WTC11 (cell line): ENCODE results near the gene AANAT. TPM values are rescaled to one million over a fixed set of nuclear protein-coding genes. Genes with fewer than 3 reads are reported as not detected.

ENCODE experiments used
- ATAC-seq: fragments of 200-7000 bp; cut with Tn5 transposase; 2 replicates; pipeline ENCODE4 v1.10.0; 2021; ENCODE audit warnings: mild to moderate bottlenecking, moderate library complexity
- CTCF ChIA-PET: fragments of 300-600 bp; sonication (Branson Sonifier 250); formaldehyde crosslinking; loops from one replicate; lab custom pipeline; 2021; ENCODE audit warnings: antibody characterized with exemption; lab: Charles Lee
- POLR2A ChIA-PET: fragments of 350-600 bp; sonication (Branson Sonifier 250); formaldehyde crosslinking; loops from one replicate; lab custom pipeline; 2021; ENCODE audit warnings: antibody characterized with exemption; lab: Charles Lee
- DNase-seq: peaks from one replicate; pipeline ENCODE4 v3.0.0; 2021; ENCODE audit warnings: low spot score
- H3K27ac Mint-ChIP-seq: 2 replicates; pipeline ENCODE4 v1.8.0; 2021; ENCODE audit warnings: mixed read lengths
- H3K27me3 Mint-ChIP-seq: 2 replicates; pipeline ENCODE4 v1.8.0; 2021; ENCODE audit warnings: low read depth, mild to moderate bottlenecking, moderate library complexity, mixed read lengths
- H3K36me3 Mint-ChIP-seq: 2 replicates; pipeline ENCODE4 v1.8.0; 2021; ENCODE audit warnings: mixed read lengths
- H3K4me1 Mint-ChIP-seq: 2 replicates; pipeline ENCODE4 v1.8.0; 2022; ENCODE audit warnings: mixed read lengths
- H3K4me3 Mint-ChIP-seq: 2 replicates; pipeline ENCODE4 v1.8.0; 2021; ENCODE audit warnings: mild to moderate bottlenecking, moderate library complexity, mixed read lengths
- H3K9me3 Mint-ChIP-seq: 2 replicates; pipeline ENCODE4 v1.8.0; 2021; ENCODE audit warnings: mixed read lengths
- CREB1 ChIP-seq: sonication (generic); formaldehyde crosslinking; IDR thresholded peaks from 2 replicates; pipeline ENCODE4 v1.8.0; 2023; ENCODE audit warnings: mild to moderate bottlenecking, missing genetic modification reagents
- E2F4 ChIP-seq: sonication (generic); formaldehyde crosslinking; IDR thresholded peaks from 2 replicates; pipeline ENCODE4 v1.8.1; 2022; ENCODE audit warnings: low read depth, mild to moderate bottlenecking, moderate library complexity, missing genetic modification reagents, borderline replicate concordance
- ELF4 ChIP-seq: sonication (generic); formaldehyde crosslinking; IDR thresholded peaks from 2 replicates; pipeline ENCODE4 v1.8.1; 2022; ENCODE audit warnings: low read depth, mild to moderate bottlenecking, moderate library complexity, missing genetic modification reagents
- ERG ChIP-seq: fragments of 250-450 bp; sonication (Bioruptor Pico); IDR thresholded peaks from 2 replicates; pipeline ENCODE4 v1.8.0; 2021; ENCODE audit warnings: mild to moderate bottlenecking
- ESRRA ChIP-seq: sonication (generic); formaldehyde crosslinking; IDR thresholded peaks from 2 replicates; pipeline ENCODE4 v1.8.1; 2022; ENCODE audit warnings: mild to moderate bottlenecking, missing genetic modification reagents, borderline replicate concordance
- FOXJ3 ChIP-seq: sonication (generic); formaldehyde crosslinking; IDR thresholded peaks from 2 replicates; pipeline ENCODE4 v1.9.0; 2021; ENCODE audit warnings: missing genetic modification reagents, mild to moderate bottlenecking, borderline replicate concordance
- FOXP1 ChIP-seq: sonication (generic); formaldehyde crosslinking; IDR thresholded peaks from 2 replicates; pipeline ENCODE4 v1.8.0; 2022; ENCODE audit warnings: missing genetic modification reagents, mild to moderate bottlenecking, moderate library complexity, borderline replicate concordance
- GABPB1 ChIP-seq: sonication (generic); formaldehyde crosslinking; IDR thresholded peaks from 2 replicates; pipeline ENCODE4 v1.8.1; 2023; ENCODE audit warnings: mild to moderate bottlenecking, missing genetic modification reagents
- IRF2 ChIP-seq: sonication (generic); formaldehyde crosslinking; IDR thresholded peaks from 2 replicates; pipeline ENCODE4 v1.8.0; 2022; ENCODE audit warnings: low read depth, missing genetic modification reagents, borderline replicate concordance
- JAZF1 ChIP-seq: fragments of 250-450 bp; sonication (Bioruptor Pico); IDR thresholded peaks from 2 replicates; pipeline ENCODE4 v1.9.0; 2021; ENCODE audit warnings: moderate library complexity, mild to moderate bottlenecking, inconsistent platforms
- MAX ChIP-seq: sonication (generic); formaldehyde crosslinking; IDR thresholded peaks from 2 replicates; pipeline ENCODE4 v1.8.0; 2022; ENCODE audit warnings: mild to moderate bottlenecking, missing genetic modification reagents
- RELA ChIP-seq: sonication (generic); formaldehyde crosslinking; IDR thresholded peaks from 2 replicates; pipeline ENCODE4 v1.8.1; 2022; ENCODE audit warnings: missing genetic modification reagents, mild to moderate bottlenecking, borderline replicate concordance
- SMAD4 ChIP-seq: sonication (generic); formaldehyde crosslinking; IDR thresholded peaks from 2 replicates; pipeline ENCODE4 v1.8.0; 2022; ENCODE audit warnings: mild to moderate bottlenecking, missing genetic modification reagents
- SP1 ChIP-seq: sonication (generic); formaldehyde crosslinking; conservative IDR thresholded peaks from 2 replicates; pipeline ENCODE4 v1.8.1; 2022; ENCODE audit warnings: missing genetic modification reagents
- TEAD4 ChIP-seq: sonication (generic); formaldehyde crosslinking; IDR thresholded peaks from 2 replicates; pipeline ENCODE4 v1.8.0; 2022; ENCODE audit warnings: mild to moderate bottlenecking, missing genetic modification reagents
- USF1 ChIP-seq: sonication (generic); formaldehyde crosslinking; IDR thresholded peaks from 2 replicates; pipeline ENCODE4 v1.8.0; 2022; ENCODE audit warnings: mild to moderate bottlenecking, missing genetic modification reagents
- ZBTB21 ChIP-seq: sonication (generic); formaldehyde crosslinking; IDR thresholded peaks from 2 replicates; pipeline ENCODE4 v1.8.1; 2023; ENCODE audit warnings: mild to moderate bottlenecking, missing genetic modification reagents, borderline replicate concordance
- ZBTB43 ChIP-seq: sonication (generic); formaldehyde crosslinking; IDR thresholded peaks from 2 replicates; pipeline ENCODE4 v1.8.1; 2023; ENCODE audit warnings: mild to moderate bottlenecking, missing genetic modification reagents
- ZNF219 ChIP-seq: sonication (generic); formaldehyde crosslinking; IDR thresholded peaks from 2 replicates; pipeline ENCODE4 v1.8.0; 2023; ENCODE audit warnings: missing genetic modification reagents, mild to moderate bottlenecking, borderline replicate concordance
- ZNF317 ChIP-seq: sonication (generic); formaldehyde crosslinking; IDR thresholded peaks from 2 replicates; pipeline ENCODE4 v1.8.1; 2023; ENCODE audit warnings: low read depth, mild to moderate bottlenecking, moderate library complexity, missing genetic modification reagents, borderline replicate concordance
- ZNF416 ChIP-seq: fragments of 250-450 bp; sonication (Bioruptor Pico); IDR thresholded peaks from 2 replicates; pipeline ENCODE4 v1.9.0; 2021; ENCODE audit warnings: mild to moderate bottlenecking, inconsistent platforms
- ZNF671 ChIP-seq: fragments of 250-450 bp; sonication (Bioruptor Pico); IDR thresholded peaks from 2 replicates; pipeline ENCODE4 v1.8.0; 2021; ENCODE audit warnings: mild to moderate bottlenecking
- total RNA-seq: library from RNA; stranded (reverse); gene quantifications from 3 replicates; pipeline ENCODE4 v1.2.3, GENCODE V29; 2021
- TF ChIP-seq, protein P1 (sequence below): fragments of 200-600 bp; IDR thresholded peaks from 2 replicates; pipeline ENCODE4 v1.8.0; 2022; ENCODE audit warnings: antibody characterized with exemption
- TF ChIP-seq, protein P2 (sequence below): sonication (generic); formaldehyde crosslinking; IDR thresholded peaks from 2 replicates; pipeline ENCODE4 v1.8.0; 2022; ENCODE audit warnings: missing genetic modification reagents
- TF ChIP-seq, protein P3 (sequence below): sonication (generic); formaldehyde crosslinking; IDR thresholded peaks from 2 replicates; pipeline ENCODE4 v1.8.1; 2023; ENCODE audit warnings: mild to moderate bottlenecking, missing genetic modification reagents, moderate library complexity

The AANAT gene
- total RNA-seq, 1 experiment from 2014 or later: 0.17 TPM

- DNase-seq: peak; percentile 94
- H3K27ac Mint-ChIP-seq: no peak overlapping the region
- TF ChIP-seq ESRRA (CRISPR knock-in tag): no peak
- TF ChIP-seq ZNF219 (CRISPR knock-in tag): no peak
- TF ChIP-seq ZBTB21 (CRISPR knock-in tag): no peak
- TF ChIP-seq, protein P1, sequence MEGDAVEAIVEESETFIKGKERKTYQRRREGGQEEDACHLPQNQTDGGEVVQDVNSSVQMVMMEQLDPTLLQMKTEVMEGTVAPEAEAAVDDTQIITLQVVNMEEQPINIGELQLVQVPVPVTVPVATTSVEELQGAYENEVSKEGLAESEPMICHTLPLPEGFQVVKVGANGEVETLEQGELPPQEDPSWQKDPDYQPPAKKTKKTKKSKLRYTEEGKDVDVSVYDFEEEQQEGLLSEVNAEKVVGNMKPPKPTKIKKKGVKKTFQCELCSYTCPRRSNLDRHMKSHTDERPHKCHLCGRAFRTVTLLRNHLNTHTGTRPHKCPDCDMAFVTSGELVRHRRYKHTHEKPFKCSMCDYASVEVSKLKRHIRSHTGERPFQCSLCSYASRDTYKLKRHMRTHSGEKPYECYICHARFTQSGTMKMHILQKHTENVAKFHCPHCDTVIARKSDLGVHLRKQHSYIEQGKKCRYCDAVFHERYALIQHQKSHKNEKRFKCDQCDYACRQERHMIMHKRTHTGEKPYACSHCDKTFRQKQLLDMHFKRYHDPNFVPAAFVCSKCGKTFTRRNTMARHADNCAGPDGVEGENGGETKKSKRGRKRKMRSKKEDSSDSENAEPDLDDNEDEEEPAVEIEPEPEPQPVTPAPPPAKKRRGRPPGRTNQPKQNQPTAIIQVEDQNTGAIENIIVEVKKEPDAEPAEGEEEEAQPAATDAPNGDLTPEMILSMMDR: peak; percentile 92
- no peak for TF ChIP-seq ZNF416 (CRISPR knock-in tag)
- TF ChIP-seq, protein P2, sequence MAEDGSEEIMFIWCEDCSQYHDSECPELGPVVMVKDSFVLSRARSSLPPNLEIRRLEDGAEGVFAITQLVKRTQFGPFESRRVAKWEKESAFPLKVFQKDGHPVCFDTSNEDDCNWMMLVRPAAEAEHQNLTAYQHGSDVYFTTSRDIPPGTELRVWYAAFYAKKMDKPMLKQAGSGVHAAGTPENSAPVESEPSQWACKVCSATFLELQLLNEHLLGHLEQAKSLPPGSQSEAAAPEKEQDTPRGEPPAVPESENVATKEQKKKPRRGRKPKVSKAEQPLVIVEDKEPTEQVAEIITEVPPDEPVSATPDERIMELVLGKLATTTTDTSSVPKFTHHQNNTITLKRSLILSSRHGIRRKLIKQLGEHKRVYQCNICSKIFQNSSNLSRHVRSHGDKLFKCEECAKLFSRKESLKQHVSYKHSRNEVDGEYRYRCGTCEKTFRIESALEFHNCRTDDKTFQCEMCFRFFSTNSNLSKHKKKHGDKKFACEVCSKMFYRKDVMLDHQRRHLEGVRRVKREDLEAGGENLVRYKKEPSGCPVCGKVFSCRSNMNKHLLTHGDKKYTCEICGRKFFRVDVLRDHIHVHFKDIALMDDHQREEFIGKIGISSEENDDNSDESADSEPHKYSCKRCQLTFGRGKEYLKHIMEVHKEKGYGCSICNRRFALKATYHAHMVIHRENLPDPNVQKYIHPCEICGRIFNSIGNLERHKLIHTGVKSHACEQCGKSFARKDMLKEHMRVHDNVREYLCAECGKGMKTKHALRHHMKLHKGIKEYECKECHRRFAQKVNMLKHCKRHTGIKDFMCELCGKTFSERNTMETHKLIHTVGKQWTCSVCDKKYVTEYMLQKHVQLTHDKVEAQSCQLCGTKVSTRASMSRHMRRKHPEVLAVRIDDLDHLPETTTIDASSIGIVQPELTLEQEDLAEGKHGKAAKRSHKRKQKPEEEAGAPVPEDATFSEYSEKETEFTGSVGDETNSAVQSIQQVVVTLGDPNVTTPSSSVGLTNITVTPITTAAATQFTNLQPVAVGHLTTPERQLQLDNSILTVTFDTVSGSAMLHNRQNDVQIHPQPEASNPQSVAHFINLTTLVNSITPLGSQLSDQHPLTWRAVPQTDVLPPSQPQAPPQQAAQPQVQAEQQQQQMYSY: no peak
- TF ChIP-seq E2F4 (CRISPR knock-in tag): no peak
- peak; percentile 84 for TF ChIP-seq MAX (CRISPR knock-in tag)
- no peak for TF ChIP-seq CREB1
- no peak for TF ChIP-seq TEAD4
- TF ChIP-seq ZNF317: no peak
- TF ChIP-seq, protein P3, sequence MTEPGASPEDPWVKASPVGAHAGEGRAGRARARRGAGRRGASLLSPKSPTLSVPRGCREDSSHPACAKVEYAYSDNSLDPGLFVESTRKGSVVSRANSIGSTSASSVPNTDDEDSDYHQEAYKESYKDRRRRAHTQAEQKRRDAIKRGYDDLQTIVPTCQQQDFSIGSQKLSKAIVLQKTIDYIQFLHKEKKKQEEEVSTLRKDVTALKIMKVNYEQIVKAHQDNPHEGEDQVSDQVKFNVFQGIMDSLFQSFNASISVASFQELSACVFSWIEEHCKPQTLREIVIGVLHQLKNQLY (CRISPR knock-in tag): no peak
- no peak for TF ChIP-seq ELF4 (CRISPR knock-in tag)
- TF ChIP-seq FOXP1 (CRISPR knock-in tag): peak; percentile 19; the same call in 1 of the 2 replicates
- no peak for TF ChIP-seq ERG (CRISPR knock-in tag)
- TF ChIP-seq ZNF671 (CRISPR knock-in tag): no peak
- TF ChIP-seq ZBTB43 (CRISPR knock-in tag): no peak
- no peak for TF ChIP-seq FOXJ3 (CRISPR knock-in tag)
- TF ChIP-seq RELA (CRISPR knock-in tag): no peak
- no peak for TF ChIP-seq JAZF1
- TF ChIP-seq SP1 (CRISPR knock-in tag): no peak
- TF ChIP-seq SMAD4 (CRISPR knock-in tag): no peak
- peak; percentile 73 for TF ChIP-seq USF1
- 0 out of 2 replicates have a peak, but pooled peaks have one; percentile 32 for TF ChIP-seq GABPB1
- TF ChIP-seq IRF2 (CRISPR knock-in tag): no peak
Observed at GRCh38 chr17:76506408-76507345, 39.3 kb downstream of the AANAT start.

More at GRCh38 chr17:76506408-76507345, 39.3 kb downstream of the AANAT start:
- ChIA-PET POLR2A (no interaction called here), CTCF (interaction anchor here (0.7 to 5.7 kb wide), 15 partner anchors 10 to 175 kb away, joined by 3 to 40 read pairs (median 5); partner anchors contain the start of genes AANAT and PRCD)
- ATAC-seq: peak; percentile 80
- H3K4me3 Mint-ChIP-seq: peak overlapping the region; percentile 25
- H3K36me3 Mint-ChIP-seq: no peaks in the 10 kb centered on the region
- H3K9me3 Mint-ChIP-seq: no peaks in the 10 kb centered on the region
- peaks cover 21% of the 10 kb centered on the region for H3K27me3 Mint-ChIP-seq
- H3K4me1 Mint-ChIP-seq: peaks cover 12% of the 10 kb centered on the region
